WTC11 (cell line): ENCODE data around the gene DOK1. TPM values are rescaled to one million over a fixed set of nuclear protein-coding genes. Genes with fewer than 3 reads are reported as not detected.

ENCODE experiments used
- ATAC-seq: fragments of 200-7000 bp; cut with Tn5 transposase; 2 replicates; pipeline ENCODE4 v1.10.0; 2021; ENCODE audit warnings: mild to moderate bottlenecking, moderate library complexity
- CTCF ChIA-PET: fragments of 300-600 bp; sonication (Branson Sonifier 250); formaldehyde crosslinking; loops from one replicate; lab custom pipeline; 2021; ENCODE audit warnings: antibody characterized with exemption; lab: Charles Lee
- POLR2A ChIA-PET: fragments of 350-600 bp; sonication (Branson Sonifier 250); formaldehyde crosslinking; loops from one replicate; lab custom pipeline; 2021; ENCODE audit warnings: antibody characterized with exemption; lab: Charles Lee
- DNase-seq: peaks from one replicate; pipeline ENCODE4 v3.0.0; 2021; ENCODE audit warnings: low spot score
- H3K27ac Mint-ChIP-seq: 2 replicates; pipeline ENCODE4 v1.8.0; 2021; ENCODE audit warnings: mixed read lengths
- H3K27me3 Mint-ChIP-seq: 2 replicates; pipeline ENCODE4 v1.8.0; 2021; ENCODE audit warnings: low read depth, mild to moderate bottlenecking, moderate library complexity, mixed read lengths
- H3K36me3 Mint-ChIP-seq: 2 replicates; pipeline ENCODE4 v1.8.0; 2021; ENCODE audit warnings: mixed read lengths
- H3K4me1 Mint-ChIP-seq: 2 replicates; pipeline ENCODE4 v1.8.0; 2022; ENCODE audit warnings: mixed read lengths
- H3K4me3 Mint-ChIP-seq: 2 replicates; pipeline ENCODE4 v1.8.0; 2021; ENCODE audit warnings: mild to moderate bottlenecking, moderate library complexity, mixed read lengths
- H3K9me3 Mint-ChIP-seq: 2 replicates; pipeline ENCODE4 v1.8.0; 2021; ENCODE audit warnings: mixed read lengths
- ESRRA ChIP-seq: sonication (generic); formaldehyde crosslinking; IDR thresholded peaks from 2 replicates; pipeline ENCODE4 v1.8.1; 2022; ENCODE audit warnings: mild to moderate bottlenecking, missing genetic modification reagents, borderline replicate concordance
- ETV6 ChIP-seq: sonication (generic); formaldehyde crosslinking; IDR thresholded peaks from 2 replicates; pipeline ENCODE4 v1.8.1; 2022; ENCODE audit warnings: mild to moderate bottlenecking, missing genetic modification reagents
- GRHL2 ChIP-seq: fragments of 250-450 bp; sonication (Bioruptor Pico); IDR thresholded peaks from 2 replicates; pipeline ENCODE4 v1.8.0; 2022; ENCODE audit warnings: mild to moderate bottlenecking, moderate library complexity; ENCODE audit not compliant: insufficient replicate concordance, severe bottlenecking
- JAZF1 ChIP-seq: fragments of 250-450 bp; sonication (Bioruptor Pico); IDR thresholded peaks from 2 replicates; pipeline ENCODE4 v1.9.0; 2021; ENCODE audit warnings: moderate library complexity, mild to moderate bottlenecking, inconsistent platforms
- JUN ChIP-seq: sonication (generic); formaldehyde crosslinking; IDR thresholded peaks from 2 replicates; pipeline ENCODE4 v1.8.0; 2023; ENCODE audit warnings: mild to moderate bottlenecking, missing genetic modification reagents
- MXD4 ChIP-seq: fragments of 250-450 bp; sonication (Bioruptor Pico); IDR thresholded peaks from 2 replicates; pipeline ENCODE4 v1.8.0; 2021; ENCODE audit warnings: mild to moderate bottlenecking, moderate library complexity, borderline replicate concordance
- NFE2L1 ChIP-seq: sonication (generic); formaldehyde crosslinking; IDR thresholded peaks from 2 replicates; pipeline ENCODE4 v1.8.1; 2023; ENCODE audit warnings: missing genetic modification reagents
- NR1H2 ChIP-seq: sonication (generic); formaldehyde crosslinking; IDR thresholded peaks from 2 replicates; pipeline ENCODE4 v1.9.0; 2021; ENCODE audit warnings: mild to moderate bottlenecking, moderate library complexity, missing genetic modification reagents
- RELA ChIP-seq: sonication (generic); formaldehyde crosslinking; IDR thresholded peaks from 2 replicates; pipeline ENCODE4 v1.8.1; 2022; ENCODE audit warnings: missing genetic modification reagents, mild to moderate bottlenecking, borderline replicate concordance
- RORB ChIP-seq: fragments of 250-450 bp; sonication (Bioruptor Pico); IDR thresholded peaks from 2 replicates; pipeline ENCODE4 v1.9.0; 2021; ENCODE audit warnings: mild to moderate bottlenecking
- SOX15 ChIP-seq: fragments of 250-450 bp; sonication (Bioruptor Pico); IDR thresholded peaks from 2 replicates; pipeline ENCODE4 v1.9.0; 2021; ENCODE audit warnings: mild to moderate bottlenecking
- TEAD1 ChIP-seq: sonication (generic); formaldehyde crosslinking; IDR thresholded peaks from 2 replicates; pipeline ENCODE4 v1.8.0; 2022; ENCODE audit warnings: mild to moderate bottlenecking, missing genetic modification reagents
- ZNF317 ChIP-seq: sonication (generic); formaldehyde crosslinking; IDR thresholded peaks from 2 replicates; pipeline ENCODE4 v1.8.1; 2023; ENCODE audit warnings: low read depth, mild to moderate bottlenecking, moderate library complexity, missing genetic modification reagents, borderline replicate concordance
- ZNF396 ChIP-seq: fragments of 250-450 bp; sonication (Bioruptor Pico); IDR thresholded peaks from 2 replicates; pipeline ENCODE4 v1.8.0; 2021; ENCODE audit warnings: mild to moderate bottlenecking, moderate library complexity, borderline replicate concordance
- total RNA-seq: library from RNA; stranded (reverse); gene quantifications from 3 replicates; pipeline ENCODE4 v1.2.3, GENCODE V29; 2021
- TF ChIP-seq, protein P1 (sequence below): sonication (generic); formaldehyde crosslinking; IDR thresholded peaks from 2 replicates; pipeline ENCODE4 v1.8.1; 2022; ENCODE audit warnings: low read depth, mild to moderate bottlenecking, moderate library complexity, missing genetic modification reagents, borderline replicate concordance
- TF ChIP-seq, protein P2 (sequence below): sonication (generic); formaldehyde crosslinking; IDR thresholded peaks from 2 replicates; pipeline ENCODE4 v1.8.1; 2023; ENCODE audit warnings: mild to moderate bottlenecking, missing genetic modification reagents, moderate library complexity
- TF ChIP-seq, protein P3 (sequence below): sonication (generic); formaldehyde crosslinking; IDR thresholded peaks from 2 replicates; pipeline ENCODE4 v1.8.1; 2022; ENCODE audit warnings: low read depth, missing genetic modification reagents, borderline replicate concordance
- TF ChIP-seq, protein P4 (sequence below): sonication (generic); formaldehyde crosslinking; conservative IDR thresholded peaks from 2 replicates; pipeline ENCODE4 v1.8.1; 2022; ENCODE audit warnings: mild to moderate bottlenecking, missing genetic modification reagents
- TF ChIP-seq, protein P5 (sequence below): sonication (generic); formaldehyde crosslinking; IDR thresholded peaks from 2 replicates; pipeline ENCODE4 v1.8.0; 2022; ENCODE audit warnings: mild to moderate bottlenecking, missing genetic modification reagents
- TF ChIP-seq, protein P6 (sequence below): sonication (generic); formaldehyde crosslinking; IDR thresholded peaks from 2 replicates; pipeline ENCODE4 v1.8.0; 2022; ENCODE audit warnings: mild to moderate bottlenecking, missing genetic modification reagents
- TF ChIP-seq, protein P7 (sequence below): sonication (generic); formaldehyde crosslinking; IDR thresholded peaks from 2 replicates; pipeline ENCODE4 v1.8.0; 2023; ENCODE audit warnings: mild to moderate bottlenecking, missing genetic modification reagents

The DOK1 gene
- total RNA-seq, 1 experiment from 2014 or later = 15.9 TPM

DNA sequence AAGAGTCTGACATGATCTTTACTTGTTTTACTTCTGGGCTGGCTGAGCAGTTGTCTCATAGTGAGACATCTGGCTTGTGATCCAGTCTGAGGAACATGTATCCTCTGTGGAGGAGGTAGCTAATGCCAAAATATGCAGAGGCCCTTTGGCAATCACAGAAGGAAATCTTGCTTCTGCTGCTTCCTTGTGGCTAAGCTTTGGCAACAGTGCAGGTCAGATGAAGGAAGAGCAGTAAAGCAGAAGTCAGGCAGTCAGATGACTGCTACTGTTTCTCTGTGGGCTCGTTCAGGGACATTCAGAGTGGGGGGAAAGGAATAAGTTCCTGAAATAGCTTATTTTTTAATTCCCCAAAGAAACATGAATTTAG lies 22.3 kb downstream of the DOK1 start:
- DNase-seq (no peak), ATAC-seq (no peak)
- no peak overlapping the region for H3K4me3 Mint-ChIP-seq
- no peaks in the 10 kb centered on the region for H3K36me3 Mint-ChIP-seq
- H3K27me3 Mint-ChIP-seq = peaks cover 23% of the 10 kb centered on the region
- H3K9me3 Mint-ChIP-seq = no peaks in the 10 kb centered on the region
- TF ChIP-seq, protein P1, sequence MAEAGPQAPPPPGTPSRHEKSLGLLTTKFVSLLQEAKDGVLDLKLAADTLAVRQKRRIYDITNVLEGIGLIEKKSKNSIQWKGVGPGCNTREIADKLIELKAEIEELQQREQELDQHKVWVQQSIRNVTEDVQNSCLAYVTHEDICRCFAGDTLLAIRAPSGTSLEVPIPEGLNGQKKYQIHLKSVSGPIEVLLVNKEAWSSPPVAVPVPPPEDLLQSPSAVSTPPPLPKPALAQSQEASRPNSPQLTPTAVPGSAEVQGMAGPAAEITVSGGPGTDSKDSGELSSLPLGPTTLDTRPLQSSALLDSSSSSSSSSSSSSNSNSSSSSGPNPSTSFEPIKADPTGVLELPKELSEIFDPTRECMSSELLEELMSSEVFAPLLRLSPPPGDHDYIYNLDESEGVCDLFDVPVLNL (CRISPR knock-in tag) = no peak
- TF ChIP-seq ZNF317 = no peak
- no peak for TF ChIP-seq ETV6
- no peak for TF ChIP-seq SOX15
- TF ChIP-seq, protein P2, sequence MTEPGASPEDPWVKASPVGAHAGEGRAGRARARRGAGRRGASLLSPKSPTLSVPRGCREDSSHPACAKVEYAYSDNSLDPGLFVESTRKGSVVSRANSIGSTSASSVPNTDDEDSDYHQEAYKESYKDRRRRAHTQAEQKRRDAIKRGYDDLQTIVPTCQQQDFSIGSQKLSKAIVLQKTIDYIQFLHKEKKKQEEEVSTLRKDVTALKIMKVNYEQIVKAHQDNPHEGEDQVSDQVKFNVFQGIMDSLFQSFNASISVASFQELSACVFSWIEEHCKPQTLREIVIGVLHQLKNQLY (CRISPR knock-in tag) = no peak
- TF ChIP-seq, protein P3, sequence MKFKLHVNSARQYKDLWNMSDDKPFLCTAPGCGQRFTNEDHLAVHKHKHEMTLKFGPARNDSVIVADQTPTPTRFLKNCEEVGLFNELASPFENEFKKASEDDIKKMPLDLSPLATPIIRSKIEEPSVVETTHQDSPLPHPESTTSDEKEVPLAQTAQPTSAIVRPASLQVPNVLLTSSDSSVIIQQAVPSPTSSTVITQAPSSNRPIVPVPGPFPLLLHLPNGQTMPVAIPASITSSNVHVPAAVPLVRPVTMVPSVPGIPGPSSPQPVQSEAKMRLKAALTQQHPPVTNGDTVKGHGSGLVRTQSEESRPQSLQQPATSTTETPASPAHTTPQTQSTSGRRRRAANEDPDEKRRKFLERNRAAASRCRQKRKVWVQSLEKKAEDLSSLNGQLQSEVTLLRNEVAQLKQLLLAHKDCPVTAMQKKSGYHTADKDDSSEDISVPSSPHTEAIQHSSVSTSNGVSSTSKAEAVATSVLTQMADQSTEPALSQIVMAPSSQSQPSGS (CRISPR knock-in tag) = no peak
- TF ChIP-seq, protein P4, sequence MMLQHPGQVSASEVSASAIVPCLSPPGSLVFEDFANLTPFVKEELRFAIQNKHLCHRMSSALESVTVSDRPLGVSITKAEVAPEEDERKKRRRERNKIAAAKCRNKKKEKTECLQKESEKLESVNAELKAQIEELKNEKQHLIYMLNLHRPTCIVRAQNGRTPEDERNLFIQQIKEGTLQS = no peak
- TF ChIP-seq RORB = no peak
- no peak for TF ChIP-seq JUN (CRISPR knock-in tag)
- no peak for TF ChIP-seq NR1H2 (CRISPR knock-in tag)
- TF ChIP-seq JAZF1 (CRISPR knock-in tag) = no peak
- TF ChIP-seq, protein P5, sequence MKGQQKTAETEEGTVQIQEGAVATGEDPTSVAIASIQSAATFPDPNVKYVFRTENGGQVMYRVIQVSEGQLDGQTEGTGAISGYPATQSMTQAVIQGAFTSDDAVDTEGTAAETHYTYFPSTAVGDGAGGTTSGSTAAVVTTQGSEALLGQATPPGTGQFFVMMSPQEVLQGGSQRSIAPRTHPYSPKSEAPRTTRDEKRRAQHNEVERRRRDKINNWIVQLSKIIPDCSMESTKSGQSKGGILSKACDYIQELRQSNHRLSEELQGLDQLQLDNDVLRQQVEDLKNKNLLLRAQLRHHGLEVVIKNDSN (CRISPR knock-in tag) = no peak
- no peak overlapping the region for H3K27ac Mint-ChIP-seq
- ChIA-PET CTCF (interaction anchor here (0.7 to 3.9 kb wide), 2 partner anchors 9 to 115 kb away, joined by 3 to 14 read pairs; no protein-coding TSS in a partner anchor), POLR2A (no interaction called here)
- peaks cover 10% of the 10 kb centered on the region for H3K4me1 Mint-ChIP-seq

DNA sequence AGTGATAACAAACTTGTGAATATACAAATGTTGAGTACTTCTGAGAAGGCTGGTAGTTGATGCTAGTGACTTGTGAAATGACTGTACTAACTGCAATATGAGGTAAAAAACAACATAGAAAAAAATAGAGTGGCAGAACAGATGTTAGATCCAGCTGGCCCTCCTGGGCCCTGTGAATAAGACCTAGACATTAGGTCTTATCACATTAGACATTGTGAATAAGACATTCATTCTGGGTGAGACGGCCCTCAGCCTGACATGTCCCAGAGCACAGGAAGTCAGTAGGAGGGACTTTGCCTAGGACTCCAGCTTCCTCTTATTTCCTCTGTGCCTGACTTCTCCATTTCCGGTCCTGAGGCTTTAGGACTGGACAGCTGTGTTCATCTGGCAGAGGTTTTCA lies 22.9 kb downstream of the DOK1 start:
- ChIA-PET CTCF (interaction anchor here (0.7 to 3.9 kb wide), 3 partner anchors 9 to 116 kb away, joined by 3 to 14 read pairs (median 3); no protein-coding TSS in a partner anchor), POLR2A (no interaction called here)
- ATAC-seq (no peak; the same call in 1 of the 2 replicates), DNase-seq (no peak)
- Mint-ChIP-seq H3K27ac (no peak overlapping the region), H3K4me1 (peaks cover 10% of the 10 kb centered on the region), H3K36me3 (no peaks in the 10 kb centered on the region), H3K27me3 (peaks cover 23% of the 10 kb centered on the region), H3K4me3 (no peak overlapping the region), H3K9me3 (no peaks in the 10 kb centered on the region)
- TF ChIP-seq ESRRA (no peak), NFE2L1 (CRISPR knock-in tag) (no peak), ZNF396 (CRISPR knock-in tag) (no peak), ZNF317 (no peak), TEAD1 (CRISPR knock-in tag) (no peak), RELA (CRISPR knock-in tag) (no peak), MXD4 (no peak), GRHL2 (CRISPR knock-in tag) (no peak)
- TF ChIP-seq, protein P1 (CRISPR knock-in tag) = no peak
- TF ChIP-seq, protein P6, sequence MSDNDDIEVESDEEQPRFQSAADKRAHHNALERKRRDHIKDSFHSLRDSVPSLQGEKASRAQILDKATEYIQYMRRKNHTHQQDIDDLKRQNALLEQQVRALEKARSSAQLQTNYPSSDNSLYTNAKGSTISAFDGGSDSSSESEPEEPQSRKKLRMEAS = no peak
- TF ChIP-seq, protein P7, sequence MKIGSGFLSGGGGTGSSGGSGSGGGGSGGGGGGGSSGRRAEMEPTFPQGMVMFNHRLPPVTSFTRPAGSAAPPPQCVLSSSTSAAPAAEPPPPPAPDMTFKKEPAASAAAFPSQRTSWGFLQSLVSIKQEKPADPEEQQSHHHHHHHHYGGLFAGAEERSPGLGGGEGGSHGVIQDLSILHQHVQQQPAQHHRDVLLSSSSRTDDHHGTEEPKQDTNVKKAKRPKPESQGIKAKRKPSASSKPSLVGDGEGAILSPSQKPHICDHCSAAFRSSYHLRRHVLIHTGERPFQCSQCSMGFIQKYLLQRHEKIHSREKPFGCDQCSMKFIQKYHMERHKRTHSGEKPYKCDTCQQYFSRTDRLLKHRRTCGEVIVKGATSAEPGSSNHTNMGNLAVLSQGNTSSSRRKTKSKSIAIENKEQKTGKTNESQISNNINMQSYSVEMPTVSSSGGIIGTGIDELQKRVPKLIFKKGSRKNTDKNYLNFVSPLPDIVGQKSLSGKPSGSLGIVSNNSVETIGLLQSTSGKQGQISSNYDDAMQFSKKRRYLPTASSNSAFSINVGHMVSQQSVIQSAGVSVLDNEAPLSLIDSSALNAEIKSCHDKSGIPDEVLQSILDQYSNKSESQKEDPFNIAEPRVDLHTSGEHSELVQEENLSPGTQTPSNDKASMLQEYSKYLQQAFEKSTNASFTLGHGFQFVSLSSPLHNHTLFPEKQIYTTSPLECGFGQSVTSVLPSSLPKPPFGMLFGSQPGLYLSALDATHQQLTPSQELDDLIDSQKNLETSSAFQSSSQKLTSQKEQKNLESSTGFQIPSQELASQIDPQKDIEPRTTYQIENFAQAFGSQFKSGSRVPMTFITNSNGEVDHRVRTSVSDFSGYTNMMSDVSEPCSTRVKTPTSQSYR (CRISPR knock-in tag) = no peak
